Inflammatory macrophage treated with lipopolysaccharide for 1 hour (primary cell): ENCODE data around the gene MOBP.
A peak's percentile ranks its signal among the peaks of the same experiment; 100 is the strongest.
"Not testable (repeated sequence)": the region's sequence is repeated elsewhere in the genome, so short reads cannot be mapped to it uniquely, and the experiment has no call there.

Experiments used
- DNase-seq, 2 donors: peaks; one replicate each; pipeline ENCODE4 v3.0.0-alpha.2; 2020 to 2022

MOBP gene

GRCh38 chr3:39467394-39468107 is at the start of gene MOBP:
Gene MOBP (plus strand): TSS chr3:39467680. CDS start chr3:39502070, 34,390 bp downstream.
- DNase-seq, result no peak

- DNase-seq, result not testable (repeated sequence)
Observed at GRCh38 chr3:39418556-39419225, 48.8 kb upstream of the MOBP start.

DNA sequence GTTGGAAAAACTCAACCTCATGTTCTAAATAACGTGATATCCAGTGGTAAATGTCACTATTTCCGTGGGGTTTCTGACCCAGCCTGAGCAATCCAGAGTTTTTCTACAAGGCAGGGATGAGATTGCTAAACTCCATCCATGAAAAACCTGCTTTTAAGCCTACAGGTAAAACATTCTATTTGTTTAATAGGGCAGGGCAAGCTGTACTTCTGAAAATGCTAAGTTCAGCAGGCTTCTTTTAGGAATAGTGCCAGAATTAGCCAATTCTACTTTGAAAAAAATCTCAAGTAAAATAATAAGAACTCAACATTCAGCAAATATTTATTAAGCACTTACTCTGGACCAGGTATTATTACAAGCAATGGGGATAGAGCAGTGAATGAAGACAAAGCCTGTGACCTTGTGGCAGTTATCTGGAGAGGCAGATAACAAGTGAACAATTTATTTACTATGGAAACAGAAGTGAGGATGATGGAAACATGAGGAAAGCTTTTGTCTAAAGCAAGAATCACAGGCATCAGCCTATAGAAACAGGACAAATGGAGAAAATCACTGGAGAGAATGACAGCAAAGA is 47.7 kb upstream of the MOBP start:
- DNase-seq, result no peak

- DNase-seq, result no peak
Observed at GRCh38 chr3:39420543-39420942, 46.9 kb upstream of the MOBP start.

DNA sequence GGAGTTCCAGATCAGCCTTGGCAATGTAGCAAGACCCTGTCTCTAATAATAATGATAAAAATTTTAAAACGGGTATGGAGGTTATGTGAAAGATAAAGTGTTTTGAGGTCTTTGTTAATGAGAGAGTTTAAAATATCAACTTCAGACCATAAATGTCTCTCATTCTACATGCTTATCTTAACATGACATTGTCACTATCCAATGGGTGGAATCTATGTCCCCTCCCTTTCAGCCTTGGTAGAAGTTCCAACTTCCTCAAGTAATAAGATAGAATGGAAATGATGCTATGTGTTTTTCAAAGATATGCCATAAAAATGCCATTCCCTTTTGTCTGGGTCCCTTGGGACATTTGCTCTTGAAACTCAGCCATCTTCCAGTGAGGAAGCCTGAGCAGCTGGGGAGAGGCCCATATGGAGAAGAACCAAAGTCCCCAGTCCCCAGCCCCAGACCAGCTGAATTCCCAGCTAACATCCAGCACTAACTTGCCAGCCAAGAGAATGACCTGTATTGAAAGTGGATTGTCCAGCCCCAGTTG is 44.0 kb upstream of the MOBP start:
- no peak for DNase-seq

- no peak for DNase-seq
Observed at GRCh38 chr3:39426312-39426711, 41.2 kb upstream of the MOBP start.

GRCh38 chr3:39427506-39427905 is 40.0 kb upstream of the MOBP start:
- no peak for DNase-seq

- DNase-seq, result no peak
Observed at GRCh38 chr3:39428745-39429201, 38.7 kb upstream of the MOBP start.

DNA sequence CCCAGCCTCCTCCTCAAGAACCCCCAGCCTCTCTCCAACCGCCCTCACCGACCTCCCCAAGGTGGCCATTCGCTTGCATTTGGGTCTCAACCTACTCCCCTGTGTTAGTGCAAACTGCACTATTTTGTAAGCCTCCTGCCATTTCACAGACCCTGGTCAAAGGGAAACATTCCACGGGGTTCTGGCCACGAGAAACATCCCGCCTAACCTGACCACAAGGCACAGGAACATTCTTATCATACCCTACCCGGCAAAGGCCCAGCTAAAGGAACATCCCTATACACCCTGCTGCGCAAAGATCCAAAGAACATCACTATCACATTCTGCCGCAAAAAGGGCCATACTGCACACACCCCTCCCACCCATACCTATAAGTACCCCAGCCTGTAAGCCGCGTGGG is 38.0 kb upstream of the MOBP start:
- DNase-seq, result no peak

- no peak for DNase-seq
Observed at GRCh38 chr3:39432342-39432741, 35.1 kb upstream of the MOBP start.

GRCh38 chr3:39433642-39434041 is 33.8 kb upstream of the MOBP start:
- DNase-seq, result no peak

DNA sequence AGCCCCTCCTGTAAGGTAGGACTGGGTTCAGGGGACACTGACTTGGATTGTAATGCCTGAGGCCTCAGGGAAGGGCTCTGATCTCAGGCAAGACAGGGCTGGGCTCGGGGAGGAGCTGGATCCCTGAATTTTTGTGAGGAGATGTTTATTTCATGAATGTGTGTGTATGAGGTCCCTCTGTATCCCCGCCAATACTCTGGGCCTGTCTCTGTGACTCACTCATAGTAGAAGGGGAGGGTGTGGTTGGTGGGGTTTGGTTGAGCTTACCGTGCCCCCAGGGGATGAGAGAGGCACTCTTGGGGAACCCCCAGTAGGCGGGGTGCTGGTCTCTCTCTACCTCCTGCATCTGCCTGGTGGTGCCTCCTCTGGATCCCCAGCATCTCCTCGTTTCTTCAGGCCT is 32.9 kb upstream of the MOBP start:
- no peak for DNase-seq

GRCh38 chr3:39435006-39435748 is 32.3 kb upstream of the MOBP start:
- no peak for DNase-seq

DNA sequence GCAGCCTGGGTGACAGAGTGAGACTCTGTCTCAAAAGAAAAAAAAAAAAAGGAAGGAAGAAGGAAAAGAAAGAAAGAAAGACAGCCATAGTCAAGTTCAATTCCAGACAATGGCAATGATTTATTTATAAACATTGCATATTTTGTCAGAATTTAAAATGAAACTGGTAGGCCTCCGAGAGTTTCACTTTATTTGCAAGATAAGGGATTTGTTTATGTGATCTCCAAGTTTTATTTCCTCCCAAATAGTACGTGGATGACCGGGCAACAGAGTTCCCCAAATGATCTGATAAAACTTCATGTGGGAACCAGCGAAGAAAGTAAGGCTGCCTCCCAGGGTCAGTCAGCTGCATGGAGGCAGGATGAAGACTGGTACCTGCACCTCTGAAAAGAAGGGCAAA is 28.6 kb upstream of the MOBP start:
- DNase-seq, result no peak

DNA sequence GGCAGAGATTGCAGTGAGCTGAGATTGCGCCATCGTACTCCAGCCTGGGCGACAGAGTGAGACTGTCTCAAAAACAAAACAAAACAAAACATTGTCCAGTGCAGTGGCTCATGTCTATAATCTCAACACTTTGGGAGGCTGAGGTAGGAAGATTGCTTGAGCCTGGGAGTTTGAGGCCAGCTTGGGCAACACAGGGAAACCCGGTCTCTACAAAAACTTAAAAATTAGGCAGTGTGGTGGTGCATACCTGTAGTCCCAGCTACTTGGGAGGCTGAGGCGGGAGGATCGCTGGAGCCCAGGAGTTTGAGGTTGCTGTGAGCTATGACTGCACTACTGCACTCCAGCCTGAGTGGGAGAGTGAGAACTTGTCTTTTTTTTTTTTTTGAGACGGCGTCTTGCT is 27.2 kb upstream of the MOBP start:
- DNase-seq, result no peak

- no peak for DNase-seq
Observed at GRCh38 chr3:39443530-39443929, 23.9 kb upstream of the MOBP start.

GRCh38 chr3:39445927-39446326 is 21.6 kb upstream of the MOBP start:
- DNase-seq, result peak; percentile 31 to 39

DNA sequence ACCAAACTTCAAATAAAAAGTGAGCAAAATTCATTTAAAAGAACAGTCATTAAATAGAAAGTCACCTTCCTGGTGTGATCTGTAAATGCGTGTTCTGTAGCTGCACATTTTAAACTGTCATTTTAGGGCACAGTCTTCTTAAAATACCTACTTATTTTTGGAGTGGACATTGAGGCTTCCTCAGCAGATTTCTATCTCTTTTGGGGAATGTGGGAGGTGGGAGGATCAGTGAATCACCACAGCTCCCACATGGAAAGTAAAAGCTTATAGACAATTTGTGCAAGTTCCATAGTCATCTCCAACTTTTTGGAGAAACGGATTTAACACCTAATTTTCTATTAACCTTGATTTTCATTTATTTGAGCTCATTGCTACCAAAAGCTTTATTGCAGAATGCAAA is 21.0 kb upstream of the MOBP start:
- no peak for DNase-seq

GRCh38 chr3:39447637-39448483 is 19.6 kb upstream of the MOBP start:
- peak; percentile 83 to 91 for DNase-seq

DNA sequence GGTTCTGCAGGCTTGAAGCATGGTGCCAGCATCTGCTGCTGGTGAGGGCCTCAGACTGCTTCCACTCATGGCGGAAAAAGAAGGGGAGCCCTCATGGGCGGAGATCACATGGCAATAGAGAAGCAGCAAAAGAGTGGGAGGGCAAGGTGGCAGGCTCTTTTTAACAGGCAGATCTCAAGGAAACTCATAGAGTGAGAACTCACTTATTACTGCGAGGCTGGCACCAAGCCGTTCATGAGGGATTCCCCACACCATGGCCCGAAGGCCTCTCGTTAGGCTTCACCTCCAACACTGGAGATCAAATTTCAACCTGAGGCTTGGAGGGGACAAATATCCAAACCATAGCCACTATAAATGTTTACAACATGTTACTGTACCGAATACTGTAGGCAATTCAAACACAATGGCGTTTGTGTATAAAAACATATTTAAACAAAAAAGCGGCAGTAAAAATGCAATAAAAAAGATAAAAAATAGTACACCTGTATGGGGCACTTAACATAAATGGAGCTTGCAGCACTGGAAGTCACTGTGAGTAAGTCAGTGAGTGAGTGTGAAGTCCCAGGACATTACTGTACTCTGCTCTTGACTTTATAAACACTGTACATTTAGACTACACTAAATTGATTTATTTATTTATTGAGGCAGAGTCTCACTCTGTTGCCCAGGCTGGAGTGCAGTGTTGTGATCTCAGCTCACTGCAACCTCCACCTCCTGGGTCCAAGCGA is 18.8 kb upstream of the MOBP start:
- no peak for DNase-seq

DNA sequence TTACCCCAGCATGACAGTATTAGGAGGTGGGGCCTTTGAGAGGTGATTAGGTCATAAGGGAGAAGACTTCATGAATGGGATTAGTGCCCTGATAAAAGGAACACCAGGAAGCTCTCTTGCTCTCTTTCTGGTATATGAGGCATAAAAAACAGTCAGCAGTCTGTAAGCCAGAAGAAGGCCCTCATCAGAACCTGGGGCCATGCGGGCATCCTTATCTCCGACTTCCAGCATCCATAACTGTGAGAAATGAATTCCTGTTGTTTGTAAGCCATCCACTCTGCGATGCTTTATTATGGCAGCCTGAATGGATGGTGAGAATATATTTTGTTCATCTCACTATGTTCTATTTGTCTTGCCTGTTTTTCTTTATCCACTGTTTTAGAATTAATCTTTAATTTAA is 17.7 kb upstream of the MOBP start:
- DNase-seq, result no peak

DNA sequence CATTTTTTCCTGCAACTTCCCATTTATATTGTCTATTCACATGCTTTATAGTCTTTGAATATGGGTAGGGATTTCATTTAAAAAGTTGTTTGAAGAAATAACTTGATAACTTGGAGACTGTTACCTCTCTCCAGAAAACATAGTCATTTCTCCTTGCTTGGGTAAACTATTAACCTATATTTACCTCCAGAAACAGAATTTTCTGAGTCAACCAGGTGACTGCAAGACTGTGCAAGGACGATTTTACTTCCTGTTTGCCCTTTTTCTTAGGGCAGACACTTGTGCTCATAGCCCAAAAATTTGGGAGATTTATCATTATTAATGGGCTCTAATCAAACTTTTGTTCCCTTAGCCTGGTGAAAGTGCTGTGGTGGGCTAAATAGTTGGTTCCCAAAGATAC is 14.3 kb upstream of the MOBP start:
- DNase-seq, result no peak
